Central memory CD8-positive, alpha-beta T cell (primary cell): ENCODE results near the gene ZNF385A.
"Not testable (repeated sequence)": the region's sequence is repeated elsewhere in the genome, so short reads cannot be mapped to it uniquely, and the experiment has no call there.

Source experiments
- ATAC-seq: fragments of 150-1000 bp; cut with Tn5 transposase; replicated peaks from 2 replicates; pipeline ENCODE4 v1.10.0; 2022; ENCODE audit warnings: mild to moderate bottlenecking, moderate FRiP score, moderate number of reproducible peaks; ENCODE audit not compliant: poor library complexity, severe bottlenecking; ENCODE audit errors: extremely low read depth
- DNase-seq, 2 donors: peaks; one replicate each; pipeline ENCODE4 v3.0.0; 2021; ENCODE audit warnings: low spot score in 2 of 2
- H3K27ac Mint-ChIP-seq: one replicate; pipeline ENCODE4 v1.8.0; 2022; ENCODE audit warnings: low read depth, mild to moderate bottlenecking, moderate library complexity, mixed read lengths
- H3K27me3 Mint-ChIP-seq: one replicate; pipeline ENCODE4 v1.8.0; 2022; ENCODE audit warnings: mixed read lengths
- H3K36me3 Mint-ChIP-seq: one replicate; pipeline ENCODE4 v1.8.0; 2022; ENCODE audit warnings: mild to moderate bottlenecking, moderate library complexity, mixed read lengths; ENCODE audit not compliant: insufficient read depth
- H3K4me1 Mint-ChIP-seq: one replicate; pipeline ENCODE4 v1.8.0; 2022; ENCODE audit warnings: mixed read lengths
- H3K4me3 Mint-ChIP-seq: one replicate; pipeline ENCODE4 v1.8.0; 2022; ENCODE audit warnings: mild to moderate bottlenecking, moderate library complexity, mixed read lengths
- H3K9me3 Mint-ChIP-seq: one replicate; pipeline ENCODE4 v1.8.0; 2022; ENCODE audit warnings: mixed read lengths

The ZNF385A gene

DNA sequence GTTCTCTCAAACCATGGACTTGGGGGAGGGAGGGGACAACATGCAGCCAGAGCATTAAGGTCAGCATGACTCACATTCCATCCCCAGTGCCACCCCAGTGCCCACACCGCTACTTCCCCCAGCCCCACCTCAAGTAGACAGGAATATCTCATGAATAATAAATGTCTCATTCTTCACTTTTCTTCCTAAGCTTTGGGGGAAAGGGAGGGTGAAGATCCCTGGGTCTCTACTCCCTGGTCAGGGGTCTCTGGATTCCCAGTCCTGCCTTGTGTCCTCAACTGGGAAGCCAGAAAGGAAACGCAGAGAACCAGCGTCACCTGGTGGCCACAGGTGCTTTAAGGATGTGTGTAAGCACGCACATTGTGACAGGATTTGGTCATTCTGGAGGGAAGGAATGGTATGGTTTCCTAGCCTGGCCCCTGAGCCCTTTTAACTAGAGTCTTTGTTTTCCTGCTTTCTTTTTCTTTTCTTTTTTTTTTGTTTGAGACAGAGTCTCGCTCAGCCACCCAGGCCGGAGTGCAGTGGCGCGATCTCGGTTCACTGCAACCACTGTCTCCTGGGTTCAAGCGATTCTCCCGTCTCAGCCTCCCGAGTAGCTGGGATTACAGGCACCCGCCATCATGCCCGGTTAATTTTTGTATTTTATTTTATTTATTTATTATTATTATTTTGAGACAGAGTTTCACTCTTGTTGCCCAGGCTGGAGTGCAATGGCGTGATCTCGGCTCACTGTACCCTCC lies 23.6 kb downstream of the ZNF385A start:
- Mint-ChIP-seq H3K4me3 (no peak overlapping the region), H3K36me3 (no peaks in the 10 kb centered on the region), H3K27me3 (no peaks in the 10 kb centered on the region), H3K27ac (peak overlapping the region; percentile 45), H3K9me3 (no peaks in the 10 kb centered on the region), H3K4me1 (peaks cover 11% of the 10 kb centered on the region)
- DNase-seq (no peak), ATAC-seq (no peak)

DNA sequence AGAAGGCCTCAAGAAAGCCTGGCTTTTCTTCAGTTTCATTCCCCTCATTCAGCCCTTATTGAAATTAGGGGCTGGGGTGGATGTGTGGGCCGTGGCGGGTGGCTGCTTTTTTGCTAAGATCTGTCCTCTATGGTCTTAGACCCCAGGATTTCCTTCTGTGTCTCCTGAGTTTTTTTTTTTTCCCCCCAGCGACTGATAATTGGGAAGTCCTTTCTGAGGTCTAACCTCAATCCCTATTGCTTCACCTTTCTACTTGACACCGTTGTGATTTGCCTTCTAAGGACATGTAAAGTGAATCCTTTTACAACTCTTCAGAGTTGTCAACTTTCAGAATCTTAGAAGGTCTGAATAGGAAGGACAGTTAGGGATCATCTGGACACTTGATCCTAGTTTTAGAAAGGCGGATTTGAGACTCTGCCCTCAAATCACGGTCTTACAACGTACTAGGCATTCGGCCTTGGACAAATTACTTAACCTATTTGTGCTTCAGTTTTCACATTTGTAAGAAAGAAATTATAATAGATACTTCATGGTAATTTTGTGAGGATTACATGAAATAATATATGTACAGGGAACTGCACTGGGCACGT lies 24.7 kb downstream of the ZNF385A start:
- H3K36me3 Mint-ChIP-seq = no peaks in the 10 kb centered on the region
- no peak overlapping the region for H3K27ac Mint-ChIP-seq
- DNase-seq (no peak), ATAC-seq (no peak)
- no peaks in the 10 kb centered on the region for H3K27me3 Mint-ChIP-seq
- no peaks in the 10 kb centered on the region for H3K9me3 Mint-ChIP-seq
- H3K4me1 Mint-ChIP-seq = peaks cover 11% of the 10 kb centered on the region
- H3K4me3 Mint-ChIP-seq = no peak overlapping the region

DNA sequence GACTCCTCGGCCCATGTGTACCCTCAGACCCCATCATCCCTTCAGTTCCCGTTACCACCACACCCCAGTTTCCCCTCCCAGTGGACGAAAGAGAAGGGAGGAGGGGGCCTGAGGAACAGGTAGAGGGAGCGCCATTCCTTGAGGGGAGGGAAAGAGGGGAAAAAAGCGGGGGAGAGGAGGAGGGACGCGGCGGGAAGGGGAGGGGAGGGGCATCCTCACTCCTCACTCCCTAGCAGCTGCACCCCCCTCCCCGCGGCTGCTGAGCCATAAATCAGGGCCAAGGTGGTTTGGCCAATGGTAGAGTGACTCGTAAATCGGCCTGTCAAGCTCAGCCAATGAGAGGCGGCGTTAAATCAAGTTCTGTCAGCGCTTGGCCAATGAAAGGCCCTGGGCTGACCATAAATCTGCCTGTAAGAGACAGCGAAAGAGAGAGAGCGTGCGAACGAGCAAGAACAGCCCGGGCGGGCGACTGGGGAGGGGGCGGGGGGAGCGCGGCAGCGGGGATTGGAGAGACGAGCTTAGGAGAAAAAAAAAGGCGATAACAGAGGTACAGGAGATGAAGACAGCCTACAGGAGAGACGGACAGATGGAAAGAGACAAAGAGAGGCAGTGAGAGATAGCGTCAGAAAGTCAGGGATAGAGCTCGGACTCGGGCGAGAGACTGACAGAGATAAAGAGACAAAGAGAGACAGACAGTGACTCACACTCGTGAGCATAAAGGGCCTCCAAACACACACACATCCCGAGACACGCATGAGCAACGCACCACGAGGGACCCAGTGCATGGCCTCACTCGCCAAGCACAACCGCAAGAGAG lies 25.4 kb downstream of the ZNF385A start:
- no peaks in the 10 kb centered on the region for H3K36me3 Mint-ChIP-seq
- H3K4me1 Mint-ChIP-seq = peaks cover 5% of the 10 kb centered on the region
- no peak overlapping the region for H3K4me3 Mint-ChIP-seq
- DNase-seq = peak; percentile 80 to 93
- no peak overlapping the region for H3K27ac Mint-ChIP-seq
- peak; percentile 98 for ATAC-seq
- no peaks in the 10 kb centered on the region for H3K27me3 Mint-ChIP-seq
- H3K9me3 Mint-ChIP-seq = no peaks in the 10 kb centered on the region

DNA sequence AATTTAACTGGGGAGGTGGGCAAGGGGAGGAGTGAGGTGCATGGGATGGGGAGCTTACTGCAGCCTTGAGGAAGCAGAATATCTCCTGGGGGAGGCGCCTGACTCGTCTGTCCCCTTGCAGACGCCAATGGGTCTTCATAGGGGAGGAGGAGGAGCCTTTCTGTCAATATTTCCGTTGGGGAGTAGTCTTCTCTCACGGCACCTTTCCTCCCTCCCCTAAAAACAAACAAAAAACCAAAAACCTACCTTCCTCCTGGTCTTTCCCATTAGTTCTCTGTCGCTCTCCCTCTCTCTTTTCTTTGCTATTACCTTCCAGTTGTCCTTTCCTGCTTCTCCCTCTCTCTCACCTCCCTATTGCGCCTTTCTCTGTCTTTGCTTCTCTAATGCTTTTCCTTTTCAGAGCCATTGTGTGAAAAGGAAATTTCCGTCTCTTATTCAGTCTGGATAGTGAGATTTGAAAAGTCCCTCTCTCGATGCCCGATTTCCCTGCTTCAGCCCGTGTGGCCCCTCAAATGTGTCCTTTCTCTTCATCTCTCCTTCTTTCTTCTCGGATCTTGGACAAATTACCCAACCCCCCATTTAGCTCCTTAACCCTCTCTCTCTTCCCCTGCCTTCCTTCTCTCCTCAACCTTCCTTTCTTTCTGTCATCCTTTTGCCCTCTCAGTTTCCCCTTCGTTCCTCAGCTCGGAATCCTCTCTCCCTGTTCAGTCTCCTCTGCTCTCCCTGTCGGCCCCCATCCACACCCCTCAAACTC lies 26.2 kb downstream of the ZNF385A start:
- DNase-seq (no peak), ATAC-seq (no peak)
- H3K36me3 Mint-ChIP-seq = no peaks in the 10 kb centered on the region
- no peak overlapping the region for H3K27ac Mint-ChIP-seq
- H3K4me1 Mint-ChIP-seq = no peaks in the 10 kb centered on the region
- no peaks in the 10 kb centered on the region for H3K9me3 Mint-ChIP-seq
- no peak overlapping the region for H3K4me3 Mint-ChIP-seq
- H3K27me3 Mint-ChIP-seq = no peaks in the 10 kb centered on the region

DNA sequence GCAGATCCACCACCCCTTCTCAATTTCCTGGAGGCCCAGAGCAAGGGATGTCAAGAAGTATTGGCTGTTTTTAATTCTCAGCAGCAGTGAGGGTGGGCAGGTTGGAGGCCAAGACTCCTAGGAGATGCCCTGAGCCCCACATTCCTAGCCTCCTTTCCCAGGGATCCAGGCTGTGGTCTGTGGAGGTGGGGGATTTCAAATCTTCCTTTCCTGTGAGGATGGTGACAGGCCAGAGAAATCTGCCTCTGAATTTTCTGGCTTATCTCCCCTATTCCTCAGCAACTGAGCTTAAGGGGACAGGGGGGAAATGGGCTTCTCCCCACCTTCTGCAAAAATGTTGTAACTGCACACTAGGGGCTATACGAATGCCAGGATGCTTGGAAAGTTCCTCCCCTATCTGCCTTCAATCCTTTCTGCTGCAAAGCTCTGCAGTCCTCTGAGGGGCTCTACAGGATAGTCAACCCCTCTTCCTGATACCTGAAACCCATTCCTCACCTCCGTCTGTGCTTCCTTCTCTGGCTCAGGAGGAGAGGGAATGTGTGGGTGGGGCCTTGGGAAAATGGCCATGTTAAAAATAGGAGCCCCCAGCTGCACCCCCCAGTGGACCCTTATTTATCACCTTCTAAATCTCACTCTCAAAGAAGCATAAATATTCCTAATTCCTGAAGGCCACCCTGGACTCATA lies 26.9 kb downstream of the ZNF385A start:
- Mint-ChIP-seq H3K27me3 (no peaks in the 10 kb centered on the region), H3K27ac (no peak overlapping the region), H3K9me3 (no peaks in the 10 kb centered on the region), H3K36me3 (no peaks in the 10 kb centered on the region), H3K4me1 (no peaks in the 10 kb centered on the region), H3K4me3 (no peak overlapping the region)
- no peak for DNase-seq
- ATAC-seq = no peak

DNA sequence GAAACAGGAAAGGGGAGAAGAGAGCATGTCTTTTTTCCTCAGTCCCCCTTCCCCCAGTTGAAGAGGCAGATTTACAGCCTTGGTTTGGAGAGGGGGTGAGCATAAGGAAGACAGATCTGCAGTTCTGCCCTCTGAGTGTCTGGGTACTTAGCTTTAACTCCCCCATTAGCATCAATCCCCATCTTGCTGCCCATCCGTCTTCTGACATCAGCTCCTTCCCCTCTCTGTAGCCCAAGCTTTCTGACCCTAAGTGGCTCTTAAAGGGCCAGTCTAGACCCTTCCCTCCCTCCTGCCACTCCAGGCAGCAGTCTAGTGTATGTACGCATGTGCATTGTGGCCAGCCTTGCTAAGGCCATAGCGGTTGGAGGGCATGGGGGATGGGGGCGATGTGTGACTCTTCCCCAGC lies 27.6 kb downstream of the ZNF385A start:
- H3K27me3 Mint-ChIP-seq = no peaks in the 10 kb centered on the region
- H3K36me3 Mint-ChIP-seq = peaks cover 3% of the 10 kb centered on the region
- H3K4me3 Mint-ChIP-seq = no peak overlapping the region
- H3K27ac Mint-ChIP-seq = no peak overlapping the region
- no peak for ATAC-seq
- no peaks in the 10 kb centered on the region for H3K9me3 Mint-ChIP-seq
- DNase-seq = no peak
- H3K4me1 Mint-ChIP-seq = peaks cover 1% of the 10 kb centered on the region

DNA sequence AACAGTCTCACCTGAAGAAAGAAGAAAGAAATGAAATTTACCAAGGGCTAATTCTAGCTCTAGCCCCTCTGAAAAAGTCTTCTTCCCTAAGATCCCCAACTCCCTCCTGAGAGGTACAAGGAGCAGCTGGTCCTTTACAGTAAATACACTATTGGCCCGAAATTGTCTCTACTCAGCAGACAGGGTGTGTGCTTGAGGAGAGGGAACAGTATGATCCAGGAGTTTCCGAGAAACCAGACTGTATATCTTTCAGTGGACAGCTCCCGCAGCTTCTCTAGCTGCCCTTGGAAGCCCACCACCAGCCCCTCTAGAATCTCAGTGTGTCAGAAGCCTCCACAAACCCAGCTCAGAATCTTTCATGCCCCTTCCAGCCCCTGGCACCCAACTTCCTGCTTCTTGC lies 28.3 kb downstream of the ZNF385A start:
- no peak overlapping the region for H3K4me3 Mint-ChIP-seq
- DNase-seq (no peak), ATAC-seq (no peak)
- no peaks in the 10 kb centered on the region for H3K27me3 Mint-ChIP-seq
- peaks cover 7% of the 10 kb centered on the region for H3K36me3 Mint-ChIP-seq
- peaks cover 5% of the 10 kb centered on the region for H3K4me1 Mint-ChIP-seq
- no peak overlapping the region for H3K27ac Mint-ChIP-seq
- no peaks in the 10 kb centered on the region for H3K9me3 Mint-ChIP-seq

DNA sequence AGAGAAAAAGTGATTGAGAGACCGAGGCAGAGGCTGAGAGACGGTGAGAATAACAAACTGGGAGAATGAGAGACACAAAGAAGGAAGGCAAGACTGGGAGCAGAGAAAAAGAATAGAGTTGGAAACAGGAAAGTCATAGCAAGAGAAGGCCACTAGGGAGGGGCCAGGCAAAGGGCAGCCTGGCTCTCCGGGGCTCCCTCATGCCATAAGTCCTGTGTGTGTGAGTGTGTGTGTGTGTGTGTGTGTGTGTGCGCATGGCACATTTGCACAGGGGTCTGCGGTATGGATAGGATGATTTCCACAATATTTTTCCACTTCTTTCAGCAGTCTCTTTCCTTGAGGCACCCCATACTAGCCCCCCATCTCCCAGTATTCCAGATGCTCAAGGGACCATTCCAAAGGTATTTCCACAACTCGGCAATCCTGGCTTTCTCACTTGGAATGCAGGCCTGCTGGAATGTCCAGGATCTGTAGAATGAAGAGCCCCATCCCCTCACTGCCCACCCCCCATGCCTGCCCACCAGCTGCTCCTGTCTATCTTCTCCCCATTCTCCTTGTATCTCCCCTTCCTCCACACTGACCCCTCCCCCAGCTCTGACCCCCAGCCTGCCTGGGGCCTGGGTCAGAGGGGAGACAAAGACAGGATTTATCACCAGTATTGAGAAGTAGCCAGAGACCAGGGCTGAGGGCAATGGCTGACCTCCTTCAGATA lies 29.3 kb downstream of the ZNF385A start:
- no peak overlapping the region for H3K27ac Mint-ChIP-seq

DNA sequence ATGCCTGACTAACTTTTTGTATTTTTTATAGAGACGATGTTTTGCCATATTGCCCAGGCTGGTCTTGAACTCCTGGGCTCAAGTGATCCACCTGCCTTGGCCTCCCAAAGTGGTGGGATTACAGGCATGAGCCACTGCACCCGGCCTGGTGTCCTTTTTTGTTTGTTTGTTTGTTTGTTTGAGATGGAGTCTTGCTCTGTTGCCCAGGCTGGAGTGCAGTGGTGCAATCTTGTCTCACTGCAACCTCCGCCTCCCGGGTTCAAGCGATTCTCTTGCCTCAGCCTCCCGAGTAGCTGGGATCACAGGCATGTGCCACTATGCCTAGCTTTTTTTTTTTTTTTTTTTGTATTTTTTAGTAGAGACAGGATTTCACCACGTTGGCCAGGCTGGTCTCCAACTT lies 30.3 kb downstream of the ZNF385A start:
- H3K4me1 Mint-ChIP-seq, H3K9me3 Mint-ChIP-seq, H3K27ac Mint-ChIP-seq, H3K4me3 Mint-ChIP-seq, DNase-seq, H3K27me3 Mint-ChIP-seq, ATAC-seq: not testable (repeated sequence)
- peaks cover 24% of the 10 kb centered on the region for H3K36me3 Mint-ChIP-seq

More for the DNA sequence above, 29.3 kb downstream of the ZNF385A start:
- Mint-ChIP-seq H3K4me1 (peaks cover 5% of the 10 kb centered on the region), H3K27me3 (no peaks in the 10 kb centered on the region), H3K9me3 (no peaks in the 10 kb centered on the region), H3K36me3 (peaks cover 17% of the 10 kb centered on the region), H3K4me3 (no peak overlapping the region)
- ATAC-seq (no peak), DNase-seq (no peak)

DNA sequence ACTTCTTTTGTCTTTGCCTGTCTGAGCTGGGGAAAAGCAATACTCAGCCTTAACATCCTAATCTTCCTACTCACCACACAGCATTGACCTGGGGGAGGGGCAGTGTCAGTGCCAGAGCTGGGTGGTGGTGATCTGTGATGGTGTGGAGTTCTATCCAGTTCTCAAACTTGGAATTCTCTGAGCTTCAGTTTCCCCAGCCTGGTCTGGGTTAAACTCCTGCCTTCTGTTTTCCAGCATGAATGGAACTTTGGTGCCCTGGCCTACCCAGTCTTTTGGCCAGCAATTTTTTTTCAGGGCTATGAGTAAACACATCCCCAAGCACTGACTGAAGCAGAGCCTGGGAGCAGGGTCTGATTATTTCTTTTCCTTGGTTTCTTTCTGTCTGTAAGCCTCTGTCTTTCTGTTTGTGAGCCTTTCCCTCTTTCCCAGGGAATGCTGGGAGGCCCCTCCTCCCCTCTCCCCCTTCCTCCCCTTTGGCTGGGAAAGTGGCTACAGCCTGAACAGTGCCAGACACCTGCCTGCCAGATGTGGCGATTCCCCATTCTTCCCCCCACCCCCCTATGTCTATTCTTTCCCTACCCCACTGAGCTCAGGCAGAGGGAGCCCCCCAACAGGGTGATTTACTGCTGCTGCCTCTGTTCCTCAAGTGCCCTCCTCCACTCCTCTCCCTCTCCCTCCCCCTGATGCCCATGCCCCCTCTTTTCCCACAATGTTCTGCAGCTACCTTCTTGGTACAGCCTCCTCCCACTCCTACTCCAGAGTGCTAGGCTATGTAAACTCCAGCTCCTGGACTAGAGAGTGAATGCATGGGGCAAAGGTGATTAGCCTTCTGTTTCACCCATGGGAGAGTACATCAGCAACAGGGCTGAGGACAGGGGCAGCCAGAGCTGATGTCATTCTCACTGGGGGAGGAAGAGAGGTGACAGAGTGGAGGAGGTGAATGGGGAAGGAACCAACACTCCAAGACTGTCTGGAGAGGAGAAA lies 31.4 kb downstream of the ZNF385A start:
- Mint-ChIP-seq H3K4me3 (no peak overlapping the region), H3K27me3 (no peaks in the 10 kb centered on the region), H3K27ac (no peak overlapping the region), H3K9me3 (no peaks in the 10 kb centered on the region), H3K36me3 (peaks cover 30% of the 10 kb centered on the region), H3K4me1 (peaks cover 5% of the 10 kb centered on the region)
- no peak for ATAC-seq
- no peak for DNase-seq

DNA sequence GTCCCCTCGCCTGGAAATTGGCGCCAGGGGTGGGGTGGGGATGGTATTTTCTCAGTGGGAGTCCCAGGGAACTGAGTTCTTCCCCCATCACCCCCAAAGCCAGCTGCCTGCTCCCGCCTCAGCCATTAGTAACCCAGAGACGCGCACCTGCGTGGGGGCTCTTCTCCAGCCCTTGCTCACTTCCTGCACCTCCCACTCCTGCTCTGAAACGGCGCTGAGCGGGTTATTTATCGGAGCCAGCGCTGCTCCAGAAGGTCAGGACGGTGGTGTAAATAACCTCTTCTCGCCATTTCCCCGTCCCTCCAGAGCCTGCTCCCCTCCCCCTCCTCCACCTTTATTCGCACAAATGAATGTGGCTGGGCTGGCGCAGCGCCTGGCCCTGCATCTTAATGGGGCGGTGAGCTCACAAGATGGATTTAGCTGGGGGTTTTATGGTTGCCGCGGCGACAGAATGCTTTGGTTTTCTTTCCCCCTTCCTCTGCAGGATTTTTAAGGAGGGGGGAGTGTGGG lies 32.5 kb downstream of the ZNF385A start:
- Mint-ChIP-seq H3K27me3 (no peaks in the 10 kb centered on the region), H3K27ac (no peak overlapping the region), H3K36me3 (peaks cover 37% of the 10 kb centered on the region), H3K4me3 (peak overlapping the region; percentile 30), H3K4me1 (peaks cover 5% of the 10 kb centered on the region), H3K9me3 (no peaks in the 10 kb centered on the region)
- ATAC-seq = no peak
- DNase-seq = no peak
